AG09309 (cell line): ENCODE data around the gene BAG3.

Source experiments
- DNase-seq: peaks from one replicate; pipeline ENCODE4 v3.0.0-alpha.2; 2010; ENCODE audit warnings: low read depth
- H3K4me3 ChIP-seq: 2 replicates; pipeline ENCODE4 v1.5.1; 2011; ENCODE audit warnings: mild to moderate bottlenecking, low read depth, low read length, moderate library complexity; ENCODE audit not compliant: control insufficient read depth
- CTCF ChIP-seq: IDR thresholded peaks from 2 replicates; pipeline ENCODE4 v1.5.1; 2011; ENCODE audit warnings: mild to moderate bottlenecking, low read depth, low read length, inconsistent platforms; ENCODE audit not compliant: insufficient read depth, control insufficient read depth; ENCODE audit errors: missing control alignments

BAG3 gene

GRCh38 chr10:119640384-119640783 is 10.8 kb upstream of the BAG3 start:
- no peak overlapping the region for H3K4me3 ChIP-seq
- no peak for TF ChIP-seq CTCF
- DNase-seq: no peak

- TF ChIP-seq CTCF: no peak
These were observed 10.2 kb upstream of the BAG3 start for GRCh38 chr10:119640875-119641526.

GRCh38 chr10:119642556-119643111 is 8.5 kb upstream of the BAG3 start:
- no peak for DNase-seq
- H3K4me3 ChIP-seq: no peak overlapping the region
- TF ChIP-seq CTCF: no peak

More at GRCh38 chr10:119640875-119641526, 10.2 kb upstream of the BAG3 start:
- H3K4me3 ChIP-seq: no peak overlapping the region
- no peak for DNase-seq

- peak; percentile 52 for DNase-seq
- no peak for TF ChIP-seq CTCF
- no peak overlapping the region for H3K4me3 ChIP-seq
These were observed 7.6 kb upstream of the BAG3 start for GRCh38 chr10:119643306-119644204.

- DNase-seq: no peak
- peak; percentile 41 for TF ChIP-seq CTCF
- no peak overlapping the region for H3K4me3 ChIP-seq
These were observed 6.9 kb upstream of the BAG3 start for GRCh38 chr10:119644205-119644814.

- no peak for TF ChIP-seq CTCF
- DNase-seq: no peak
- no peak overlapping the region for H3K4me3 ChIP-seq
These were observed 6.2 kb upstream of the BAG3 start for GRCh38 chr10:119644994-119645393.
